Fibroblast of skin of right quadriceps (primary cell): ENCODE results near the gene RBMS3.
"Not testable (repeated sequence)": the region's sequence is repeated elsewhere in the genome, so short reads cannot be mapped to it uniquely, and the experiment has no call there.

Experiments used
- DNase-seq: peaks from one replicate; pipeline ENCODE4 v3.0.0-alpha.2; 2013

Gene RBMS3

DNA sequence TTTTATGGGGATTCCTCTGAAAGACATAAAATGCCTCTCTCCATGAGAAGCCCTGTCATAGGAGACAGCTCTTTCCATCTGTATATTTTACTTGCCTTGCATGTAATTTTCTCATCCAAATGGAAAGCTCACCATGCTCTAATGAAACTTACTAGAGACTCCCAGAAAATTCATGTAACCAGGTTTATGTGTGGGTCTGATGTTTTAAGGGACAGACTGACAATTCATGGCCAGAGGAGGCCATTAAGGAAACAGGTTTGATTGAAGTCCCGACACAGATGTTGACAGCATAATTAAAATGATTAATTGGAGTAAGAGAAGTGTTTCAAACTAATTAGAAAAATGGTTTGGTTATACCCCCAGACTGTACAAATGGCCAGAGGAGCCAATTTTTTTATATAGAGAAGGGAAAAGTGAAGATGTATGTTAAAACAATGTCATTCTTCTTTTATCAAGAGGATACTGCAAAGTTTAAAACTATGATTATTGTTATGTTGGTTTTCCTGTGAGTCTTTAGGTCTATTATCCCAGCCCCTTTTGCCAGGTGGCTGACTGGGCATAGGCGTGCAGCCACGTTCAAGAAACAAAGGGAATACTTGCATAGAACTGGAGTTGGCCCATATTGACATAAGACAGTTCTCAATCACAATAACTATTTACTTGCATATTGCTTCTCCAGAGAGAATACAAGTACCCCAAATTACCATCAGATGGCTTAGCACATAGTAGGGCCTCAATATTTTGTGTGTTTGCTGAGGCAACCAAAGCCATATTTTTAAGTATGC lies 64.8 kb downstream of the RBMS3 start:
- no peak for DNase-seq

DNA sequence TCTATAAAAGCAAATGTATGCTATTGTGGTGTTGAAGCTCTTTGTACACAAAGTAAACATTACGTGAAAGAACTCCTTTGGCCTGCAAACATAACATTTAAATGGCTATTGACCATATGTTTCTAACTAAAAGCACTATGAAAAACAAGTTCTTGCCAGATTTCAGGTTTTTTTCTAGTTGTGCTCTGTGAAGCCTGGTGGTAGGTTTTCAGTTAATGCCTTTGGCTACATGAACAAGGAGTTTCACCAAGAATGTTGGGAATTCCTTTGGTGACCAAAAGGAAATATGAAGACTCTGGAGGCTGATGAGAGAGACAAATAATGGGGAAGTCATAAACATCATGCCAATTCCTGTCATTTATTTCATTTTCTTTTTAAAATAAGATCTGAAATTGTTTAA lies 66.0 kb downstream of the RBMS3 start:
- peak; percentile 93 for DNase-seq

DNA sequence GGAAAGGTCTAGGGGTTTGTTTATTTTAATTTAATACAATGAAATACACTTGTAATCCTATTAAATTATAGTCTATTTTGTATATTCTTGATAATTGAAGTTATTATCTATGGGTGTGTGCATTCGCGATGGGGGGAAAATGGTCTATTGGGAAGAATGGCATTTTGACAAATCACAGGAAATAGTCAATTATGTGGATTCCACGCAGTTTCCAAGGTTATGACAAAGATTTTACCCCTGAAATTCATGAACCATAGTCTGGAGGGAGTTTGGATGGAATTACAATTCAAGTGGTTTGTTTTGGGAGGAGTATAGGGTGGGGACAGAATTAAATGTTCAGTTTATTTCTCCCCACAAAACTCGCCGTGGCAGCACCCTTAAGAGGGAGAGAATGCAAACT lies 66.5 kb downstream of the RBMS3 start:
- DNase-seq = peak; percentile 31

DNA sequence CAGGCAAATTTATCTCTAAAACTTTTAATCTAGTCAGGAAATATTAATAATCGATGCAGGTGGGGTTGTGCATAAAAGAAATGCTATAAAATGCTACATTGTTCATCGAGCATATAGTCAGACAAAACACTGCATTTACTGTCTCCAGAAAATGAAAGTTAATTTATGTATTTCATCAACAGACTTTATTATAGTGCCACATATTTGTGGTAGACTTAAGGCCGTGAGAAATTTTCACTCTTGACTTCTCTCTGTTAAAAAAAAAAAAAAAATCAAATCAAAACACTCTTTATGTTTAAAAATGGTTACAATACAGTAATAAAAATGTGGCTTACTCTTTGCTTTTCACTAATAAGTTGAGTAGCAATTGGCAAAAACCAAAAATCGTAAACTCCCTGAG lies 67.4 kb downstream of the RBMS3 start:
- DNase-seq = peak; percentile 31

DNA sequence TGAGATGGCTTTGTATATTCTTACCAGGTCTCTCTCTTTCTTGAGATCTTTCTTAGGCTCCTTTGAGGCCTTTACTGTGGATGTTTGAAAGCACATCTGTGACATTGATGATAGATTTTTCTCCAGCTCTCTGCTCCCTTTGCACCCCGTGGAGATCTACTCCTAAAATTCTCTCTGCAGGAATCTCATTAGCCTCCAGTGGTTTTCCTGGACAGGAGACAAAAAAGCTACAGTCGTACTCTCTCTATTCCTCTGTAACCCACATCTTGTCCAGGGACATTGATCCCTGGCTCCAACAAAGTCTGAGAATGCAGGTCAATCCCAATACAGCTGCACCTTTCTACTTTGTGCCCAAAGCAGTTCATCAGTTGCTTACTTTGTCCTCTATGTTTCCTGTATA lies 68.2 kb downstream of the RBMS3 start:
- DNase-seq = no peak

DNA sequence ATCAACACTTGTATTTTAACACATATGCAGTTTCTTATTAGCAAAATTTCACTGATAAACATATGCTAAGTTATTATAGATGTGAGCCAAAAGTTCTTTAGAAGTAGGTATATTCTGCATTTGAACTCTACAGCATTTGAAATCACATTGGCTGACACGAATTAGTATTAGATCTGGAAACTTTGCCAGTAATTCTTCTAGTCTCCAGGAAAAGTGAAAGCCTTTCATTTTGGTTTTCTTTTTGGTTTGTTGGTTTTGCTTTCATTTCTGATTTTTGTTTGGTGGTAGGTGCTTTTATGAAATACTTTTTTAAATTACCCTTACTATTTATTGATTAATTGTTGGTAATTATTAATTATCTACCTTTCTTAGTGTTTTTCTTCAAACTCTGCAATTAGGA lies 72.9 kb downstream of the RBMS3 start:
- no peak for DNase-seq

DNA sequence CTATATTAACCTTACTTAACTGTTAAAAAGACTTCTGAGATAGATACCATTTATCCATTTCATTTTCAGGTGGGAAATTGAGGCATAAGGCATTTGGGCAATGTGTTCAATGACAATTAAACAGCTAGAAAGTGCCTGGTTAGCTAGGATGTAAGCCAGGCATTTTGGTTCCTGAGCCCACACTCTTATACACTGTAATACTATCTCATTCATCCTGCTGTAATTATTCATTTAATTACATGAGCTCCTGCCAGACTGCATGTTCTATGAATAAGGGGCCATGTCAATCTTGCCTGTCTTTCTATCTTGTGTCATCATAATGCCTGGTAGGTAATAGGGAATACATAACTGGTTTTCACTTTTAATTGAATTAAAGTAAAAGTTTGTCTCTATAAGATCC lies 74.0 kb downstream of the RBMS3 start:
- DNase-seq = no peak

DNA sequence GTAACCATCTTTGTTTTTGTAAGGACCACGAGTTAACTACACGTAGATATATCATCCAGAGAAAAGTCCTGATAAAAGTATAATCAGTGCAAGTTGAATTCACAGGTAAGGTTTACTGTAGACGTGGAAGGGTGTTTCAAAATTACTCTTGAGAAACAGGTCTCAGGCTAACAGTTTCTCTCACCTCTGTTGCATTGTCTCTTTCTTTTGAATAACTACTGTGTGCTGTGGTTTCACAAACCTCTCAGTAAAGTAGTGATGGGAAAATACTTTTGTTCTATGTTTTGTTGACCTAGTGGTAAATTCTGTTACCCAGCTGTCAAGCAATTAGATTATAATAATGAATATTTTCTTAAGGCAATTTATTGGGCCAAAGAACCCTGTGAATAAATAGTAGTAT lies 75.2 kb downstream of the RBMS3 start:
- DNase-seq = no peak

DNA sequence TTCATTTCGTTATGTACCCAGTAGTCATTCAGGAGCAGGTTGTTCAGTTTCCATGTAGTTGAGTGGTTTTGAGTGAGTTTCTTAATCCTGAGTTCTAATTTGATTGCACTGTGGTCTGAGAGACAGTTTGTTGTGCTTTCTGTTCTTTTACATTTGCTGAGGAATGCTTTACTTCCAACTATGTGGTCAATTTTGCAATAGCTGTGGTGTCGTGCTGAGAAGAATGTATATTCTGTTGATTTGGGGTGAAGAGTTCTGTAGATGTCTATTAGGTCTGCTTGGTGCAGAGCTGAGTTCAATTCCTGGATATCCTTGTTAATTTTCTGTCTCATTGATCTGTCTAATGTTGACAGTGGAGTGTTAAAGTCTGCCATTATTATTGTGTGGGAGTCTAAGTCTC lies 79.4 kb downstream of the RBMS3 start:
- DNase-seq = not testable (repeated sequence)

DNA sequence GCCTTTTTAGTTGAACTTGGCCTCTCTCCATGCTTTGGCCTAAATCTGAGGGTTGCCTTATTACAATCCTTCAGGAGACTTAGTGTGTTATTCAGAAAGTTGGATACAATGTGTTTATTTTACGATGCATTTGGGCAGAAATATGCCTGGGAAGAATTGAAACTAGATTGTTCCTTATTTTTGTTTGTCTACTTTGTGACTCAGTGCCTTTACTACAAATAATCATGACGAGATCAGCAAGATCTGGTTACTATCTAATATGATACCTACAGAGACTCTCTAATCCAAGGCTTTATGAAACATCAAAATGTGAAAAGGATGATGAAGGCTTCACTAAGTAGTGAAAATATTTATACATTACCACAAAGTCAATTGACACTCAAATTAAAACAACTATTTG lies 82.2 kb downstream of the RBMS3 start:
- no peak for DNase-seq

DNA sequence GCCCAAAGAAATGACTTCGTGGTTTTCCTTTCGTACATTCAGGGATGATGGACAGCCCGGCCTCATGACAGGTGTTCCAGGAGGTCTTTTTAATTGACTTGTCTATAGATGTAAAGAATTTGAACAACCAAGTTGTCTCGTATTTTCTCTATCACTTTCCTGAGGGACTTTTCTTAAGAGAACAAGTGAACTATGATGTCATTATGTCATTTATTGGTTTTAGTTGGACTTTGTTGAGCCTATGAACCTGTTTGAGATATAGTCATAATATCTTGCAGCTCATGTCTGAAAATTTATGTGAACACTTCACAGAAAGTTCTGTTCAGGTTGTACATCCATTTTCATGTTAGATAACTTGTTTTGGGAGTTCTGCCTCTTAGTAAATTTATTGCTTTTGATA lies 89.2 kb downstream of the RBMS3 start:
- no peak for DNase-seq

DNA sequence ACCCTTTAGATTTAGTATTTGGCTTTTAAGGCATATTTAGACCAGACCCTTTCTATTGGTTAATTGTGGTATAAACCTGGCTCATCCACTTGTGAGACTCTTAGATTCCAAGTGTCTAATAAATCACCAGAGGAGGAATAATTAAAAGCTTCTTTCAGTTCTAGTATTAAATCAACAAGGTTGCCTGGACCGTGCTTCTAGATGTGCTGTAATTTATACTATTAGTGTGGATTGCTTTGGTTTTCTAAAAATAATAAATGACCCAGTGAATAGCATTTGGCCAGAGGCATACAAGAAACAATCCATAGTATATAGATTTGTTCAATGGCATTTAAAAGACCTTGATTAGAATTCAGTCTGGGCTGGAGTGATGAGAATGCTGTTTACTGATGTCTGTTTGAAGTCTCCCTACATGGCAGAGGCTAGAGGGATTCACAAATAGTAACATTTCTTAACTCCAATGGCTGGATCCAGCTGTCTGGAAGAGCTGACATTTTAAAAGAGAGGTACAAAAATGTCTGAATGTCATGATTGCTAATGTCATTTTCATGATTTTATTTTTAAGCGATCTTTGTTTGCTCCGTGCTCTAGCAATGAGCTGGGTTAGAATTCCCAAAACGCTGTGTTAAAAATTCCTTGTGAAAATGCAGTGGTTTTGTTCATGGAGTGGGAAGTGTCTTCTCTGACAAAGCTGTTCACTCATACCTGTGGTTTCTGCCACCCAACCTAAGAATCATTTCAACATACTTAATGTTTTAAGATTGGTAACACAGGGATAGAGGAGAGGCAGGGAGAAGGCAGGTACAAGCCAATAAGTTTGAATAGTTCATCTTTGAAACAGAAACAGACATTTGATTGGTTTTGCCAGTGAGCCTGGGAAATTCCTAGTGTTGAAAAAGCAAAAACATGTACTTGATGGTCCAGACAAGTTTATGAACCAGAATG lies 89.9 kb downstream of the RBMS3 start:
- DNase-seq = no peak

DNA sequence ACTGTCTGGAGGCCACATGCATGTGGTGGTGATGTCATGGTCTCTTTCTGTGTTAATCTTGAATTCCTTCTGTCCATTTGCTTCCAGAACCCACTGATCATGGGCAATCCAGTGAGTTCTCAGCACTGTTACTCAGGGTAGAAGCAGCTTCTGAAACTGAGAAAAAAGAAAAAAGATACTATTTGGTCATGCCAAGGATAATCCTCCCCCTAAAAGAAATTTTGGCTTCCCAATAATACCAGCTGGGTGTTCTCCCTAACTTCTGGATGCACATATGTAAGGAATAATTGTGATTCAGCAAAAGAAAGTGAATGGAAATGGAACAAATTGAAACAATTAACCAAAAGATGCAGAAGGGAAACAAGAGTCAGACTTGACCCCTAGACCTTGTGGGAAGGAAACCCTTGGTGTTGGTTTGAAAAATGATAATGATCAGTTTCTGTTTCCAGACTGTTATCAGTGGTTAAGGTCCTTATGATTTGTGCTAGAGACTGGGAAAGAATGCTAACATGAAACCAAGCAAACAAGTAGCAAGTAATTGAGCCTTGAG lies 92.3 kb downstream of the RBMS3 start:
- peak; percentile 89 for DNase-seq

DNA sequence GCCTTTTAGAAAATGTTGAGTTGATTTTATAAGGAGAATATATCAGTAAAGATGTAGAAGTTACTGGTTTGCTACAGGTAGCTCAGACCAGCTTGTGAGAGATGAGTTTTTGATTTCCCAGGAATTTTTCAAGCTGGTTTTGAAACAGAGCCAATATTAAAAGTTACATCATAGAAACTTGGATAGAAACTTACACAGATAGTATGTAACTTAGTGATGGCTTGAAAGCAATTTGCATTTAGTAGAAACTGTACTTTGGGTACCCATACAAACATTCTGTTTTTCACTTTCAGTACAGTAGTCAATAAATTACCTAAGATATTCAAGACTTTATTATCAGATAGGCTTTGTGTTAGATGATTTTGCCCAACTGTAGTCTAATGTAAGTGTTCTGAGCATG lies 93.4 kb downstream of the RBMS3 start:
- DNase-seq = peak; percentile 10

DNA sequence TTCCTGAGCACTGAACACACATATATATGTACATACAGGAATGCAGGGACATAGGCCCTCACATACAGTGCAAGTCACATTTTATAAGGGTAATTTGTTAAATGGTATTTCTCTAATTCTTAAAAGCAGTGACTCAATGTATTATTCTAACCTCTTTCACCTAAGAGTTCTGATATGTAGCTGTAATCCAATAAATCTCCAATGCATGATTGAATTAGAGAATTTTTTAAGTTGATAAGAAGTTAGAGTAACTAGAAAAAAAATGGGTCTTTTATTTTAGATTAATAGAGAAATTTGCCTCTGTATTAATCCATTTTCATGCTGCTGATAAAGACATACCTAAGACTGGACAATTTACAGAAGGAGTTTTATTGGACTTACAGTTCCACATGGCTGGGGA lies 98.2 kb downstream of the RBMS3 start:
- DNase-seq = no peak

DNA sequence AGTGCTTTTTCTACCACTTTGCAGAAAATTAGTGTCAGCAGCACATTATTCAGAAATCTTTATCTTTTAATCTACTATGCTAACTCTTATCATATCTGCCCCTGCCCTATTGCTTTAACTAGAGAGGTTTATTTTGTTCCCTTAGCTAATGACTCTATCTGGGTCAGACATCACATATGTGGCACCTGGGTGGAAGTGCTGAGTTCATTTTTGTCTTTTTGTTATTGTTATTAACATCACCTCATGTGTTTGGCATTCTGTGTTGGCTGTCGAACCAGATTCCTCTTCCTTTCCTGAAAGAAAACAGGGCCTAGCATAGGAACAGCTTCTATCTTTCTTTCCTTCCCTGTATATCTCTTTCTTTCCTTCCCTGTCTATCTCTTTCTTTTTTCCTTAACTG lies 100.7 kb downstream of the RBMS3 start:
- peak; percentile 47 for DNase-seq

DNA sequence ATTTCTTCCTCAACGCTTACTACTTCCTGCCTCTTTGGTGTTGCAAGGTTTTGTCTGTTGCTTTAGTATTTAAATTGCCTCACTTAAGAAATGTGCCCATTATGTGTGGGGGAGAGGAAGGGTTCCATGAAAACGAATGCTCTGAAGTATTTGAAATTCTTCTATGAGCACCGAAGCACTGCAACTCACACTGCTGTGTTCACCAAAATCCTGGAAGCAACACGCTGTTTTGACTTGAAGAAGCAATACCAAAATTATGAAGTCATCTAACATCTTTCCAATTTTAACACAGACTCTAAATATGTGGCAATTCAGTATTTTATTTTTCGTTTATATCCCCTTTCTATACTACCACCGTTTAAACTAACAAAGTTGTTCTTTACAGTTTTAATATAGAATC lies 101.5 kb downstream of the RBMS3 start:
- DNase-seq = peak; percentile 74

DNA sequence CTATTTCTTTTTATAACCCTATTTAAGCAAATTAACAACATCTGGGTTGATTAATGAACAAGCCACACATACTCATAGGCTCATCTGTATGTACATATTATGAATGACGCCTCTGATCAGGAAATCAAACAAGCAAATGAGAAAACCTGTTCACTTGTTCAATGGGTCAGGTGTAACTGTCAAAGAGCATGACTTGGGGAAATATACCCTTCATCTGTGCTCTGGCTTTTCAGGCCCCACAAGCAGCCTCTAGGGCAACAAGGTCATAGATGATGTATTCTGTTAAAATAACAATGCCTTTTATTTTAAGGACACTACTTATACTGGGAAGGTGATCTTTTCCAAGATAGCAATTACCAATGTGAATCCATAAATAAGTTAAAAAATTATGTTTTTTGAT lies 102.0 kb downstream of the RBMS3 start:
- DNase-seq = no peak

DNA sequence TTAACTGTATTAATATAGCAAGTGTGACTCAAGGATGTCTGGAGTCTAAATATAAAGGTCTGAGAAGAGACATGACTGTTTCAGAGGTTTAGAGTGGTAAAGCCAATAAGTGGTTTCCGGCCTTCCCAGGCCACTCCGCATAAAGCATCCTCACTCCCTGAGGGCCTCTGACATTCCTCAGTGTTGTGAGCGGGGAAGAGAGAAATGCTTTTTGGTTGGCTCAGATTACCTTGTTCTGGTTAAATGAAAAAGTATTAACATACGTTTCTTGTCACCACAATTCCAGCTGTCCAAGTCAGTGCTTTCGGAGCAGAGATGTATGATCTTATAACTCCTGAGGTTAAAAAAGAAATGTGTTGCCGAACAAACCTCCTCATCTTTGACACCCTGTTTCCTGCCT lies 103.8 kb downstream of the RBMS3 start:
- peak; percentile 96 for DNase-seq

DNA sequence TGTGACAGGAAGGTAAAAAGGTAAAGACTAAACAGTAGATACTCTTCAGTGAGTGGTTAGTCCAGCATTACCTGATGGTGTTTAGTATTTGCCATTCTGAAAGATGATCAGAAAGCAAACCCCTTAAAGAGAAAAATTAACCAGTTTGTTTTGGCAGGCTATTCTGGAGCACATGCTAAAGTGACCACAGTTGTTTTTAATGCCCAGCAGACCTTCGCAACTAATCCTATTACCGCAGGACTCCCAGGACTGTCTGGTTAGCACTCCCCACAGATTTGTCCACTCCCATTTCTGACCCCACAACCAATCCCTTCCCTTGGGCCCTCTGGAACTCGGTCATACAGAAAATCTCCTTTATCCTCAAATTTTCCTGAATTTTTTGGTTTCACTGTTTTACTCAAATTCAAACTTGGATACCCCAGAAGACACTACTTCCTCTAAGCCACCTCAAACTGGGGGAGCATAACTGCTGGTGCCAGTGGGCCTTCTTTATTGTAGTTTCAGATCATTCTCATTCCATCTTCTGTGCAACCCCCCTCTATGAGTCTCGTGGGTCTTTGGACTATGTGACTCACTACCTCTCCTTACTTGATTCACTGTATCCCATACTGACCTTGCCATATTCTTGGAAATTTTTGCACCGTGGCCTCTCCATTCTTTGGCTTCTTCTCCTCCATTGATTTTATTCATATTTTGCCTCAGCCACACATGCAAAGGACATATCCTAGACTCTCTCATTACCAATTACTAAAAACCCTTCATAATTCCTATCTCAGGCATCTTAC lies 104.4 kb downstream of the RBMS3 start:
- peak; percentile 57 for DNase-seq

DNA sequence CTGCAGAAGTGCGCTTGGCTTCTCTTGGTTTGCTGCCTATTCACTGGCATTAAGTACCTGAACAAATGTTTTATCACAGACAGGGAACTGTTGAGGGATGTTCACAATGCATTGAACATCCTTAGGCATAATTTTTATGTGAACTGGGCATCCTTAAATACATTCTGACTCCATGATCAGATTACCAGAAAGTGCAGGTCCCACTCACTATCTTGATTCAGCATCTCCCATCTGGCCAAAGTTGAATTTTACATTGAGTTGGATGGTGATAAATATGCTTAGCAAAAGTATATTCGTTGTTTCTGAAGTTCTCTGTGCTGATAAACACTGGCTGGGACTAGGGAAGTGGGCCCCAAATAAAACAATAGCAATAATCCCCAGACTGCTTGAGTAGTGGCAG lies 108.5 kb downstream of the RBMS3 start:
- no peak for DNase-seq

DNA sequence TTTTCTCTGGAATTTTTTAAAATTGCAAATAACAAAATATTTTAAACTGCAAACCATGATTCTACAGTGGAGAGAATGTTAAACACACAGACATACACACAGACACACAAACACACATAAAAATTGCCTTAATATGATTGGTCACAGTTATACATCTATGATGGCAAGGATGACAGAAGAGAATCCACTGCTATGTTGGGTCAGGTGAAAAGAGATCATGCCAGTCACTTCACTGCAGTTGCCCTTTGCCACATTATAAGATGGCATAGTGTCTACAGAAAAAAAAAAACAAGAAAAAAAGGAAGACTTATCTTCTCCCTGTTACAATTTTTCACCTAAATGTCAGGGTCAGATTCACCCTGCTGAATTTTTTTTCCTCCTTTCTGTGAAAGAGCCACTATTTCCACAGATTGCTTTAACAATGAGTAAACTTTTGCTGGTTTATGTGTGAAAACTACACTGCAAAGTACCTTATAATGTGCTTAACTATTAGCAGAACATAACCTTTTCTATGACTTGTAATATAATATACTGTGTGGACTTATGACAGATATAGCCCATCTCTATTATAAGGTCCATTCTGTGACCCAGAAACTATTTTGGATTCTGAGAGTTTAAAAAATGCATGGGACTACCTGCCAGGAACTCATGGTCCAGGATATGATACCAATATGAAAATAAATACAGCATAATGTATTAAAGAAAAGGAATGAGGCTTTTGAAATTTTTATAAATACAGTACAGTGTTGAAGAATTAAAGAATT lies 111.9 kb downstream of the RBMS3 start:
- no peak for DNase-seq
